Hypothalamus (tissue), 51 donors: ENCODE results near the gene POT1.

Source experiments
- DNase-seq, 51 donors: peaks; one replicate each; lab custom pipeline; 2025; lab: John Stamatoyannopoulos, UW

POT1 gene

GRCh38 chr7:124811341-124811740 is 118.3 kb downstream of the POT1 start:
- DNase-seq: no peak

GRCh38 chr7:124810605-124811004 is 119.0 kb downstream of the POT1 start:
- no peak for DNase-seq

DNA sequence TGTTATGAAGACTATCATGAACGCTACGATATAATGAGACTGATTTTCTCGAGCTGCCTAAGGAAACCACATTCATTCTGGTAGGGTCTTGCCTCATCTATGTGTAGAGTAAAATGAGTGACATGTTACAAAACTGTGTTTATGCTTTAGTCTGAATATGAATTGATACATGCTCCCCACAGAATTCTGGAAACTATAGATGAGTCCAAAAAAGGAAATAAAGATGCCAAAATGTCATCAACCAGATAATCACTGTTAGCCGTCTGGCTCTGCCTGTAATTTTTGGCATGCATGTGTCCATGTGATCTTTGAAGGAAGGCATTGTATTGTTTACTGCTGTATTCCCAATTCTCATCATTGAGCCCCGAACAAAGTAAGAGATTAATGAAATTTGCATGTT is 121.4 kb downstream of the POT1 start:
- no peak for DNase-seq

DNA sequence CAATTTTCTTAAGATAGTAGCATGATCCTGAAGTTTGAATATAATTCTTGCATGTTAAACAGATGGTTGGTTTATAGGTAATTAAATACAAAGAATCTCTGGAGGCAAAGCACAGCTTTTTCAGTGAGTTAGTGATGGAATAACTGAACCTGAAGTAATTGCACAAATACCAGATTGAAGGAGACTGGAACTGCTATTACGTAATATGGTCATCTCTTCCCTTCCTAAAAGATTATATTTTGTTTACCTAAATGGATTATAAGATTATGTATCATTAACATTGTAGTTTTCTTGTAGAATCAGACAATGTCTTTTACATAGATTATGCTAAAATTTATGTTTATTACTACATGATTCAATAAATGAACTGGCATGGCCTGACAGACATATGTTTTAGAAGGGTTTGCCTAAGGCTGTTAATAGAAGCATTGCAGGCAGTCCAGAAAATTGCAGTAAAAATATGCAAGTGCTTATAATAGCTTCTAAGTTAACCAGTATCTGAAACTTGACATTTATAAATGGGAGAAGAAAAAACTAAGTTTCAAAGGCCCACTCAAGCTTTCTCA is 128.2 kb downstream of the POT1 start:
- no peak for DNase-seq

DNA sequence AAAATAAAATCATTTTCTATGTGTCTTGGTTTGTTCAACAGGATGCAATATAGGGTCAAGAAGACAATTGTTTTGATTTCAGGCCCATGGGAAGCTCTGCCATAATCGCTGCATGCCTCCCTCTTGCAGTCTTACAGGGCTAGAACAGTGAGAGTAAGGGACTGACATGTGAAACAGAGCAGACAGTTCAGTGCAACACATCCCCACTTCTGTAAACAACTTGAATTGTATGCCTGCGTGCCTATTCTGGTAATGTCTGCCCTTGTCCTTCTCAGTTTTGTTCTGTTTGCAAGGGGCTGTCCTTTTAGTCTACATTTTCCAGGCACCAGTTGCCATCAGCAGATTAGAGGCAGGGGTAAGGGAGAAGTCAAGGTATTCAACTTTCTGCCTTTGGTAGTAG is 129.2 kb downstream of the POT1 start:
- DNase-seq: no peak

GRCh38 chr7:124799448-124799847 is 130.2 kb downstream of the POT1 start:
- no peak for DNase-seq

DNA sequence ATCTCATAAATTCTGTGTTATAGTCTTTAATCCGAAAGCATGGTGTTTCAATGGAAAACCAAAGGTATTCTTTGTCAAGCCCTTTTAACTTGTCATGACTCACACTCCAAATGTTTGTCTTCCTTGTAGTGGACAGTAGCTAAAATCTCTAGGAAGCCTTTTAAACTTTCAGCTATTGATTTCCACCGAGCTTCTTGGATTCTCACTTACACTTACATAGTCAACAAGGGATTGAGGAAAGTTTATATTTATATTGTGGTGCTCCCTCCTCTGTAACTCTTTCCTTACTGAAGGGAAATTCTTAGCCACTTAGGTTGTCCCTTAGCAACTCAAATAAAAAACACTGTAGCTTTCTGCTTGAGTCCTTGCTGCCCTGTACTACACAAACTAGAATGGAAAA is 132.9 kb downstream of the POT1 start:
- no peak for DNase-seq

- DNase-seq: no peak
These were observed 136.9 kb downstream of the POT1 start for GRCh38 chr7:124792696-124793095.

- DNase-seq: no peak
These were observed 137.6 kb downstream of the POT1 start for GRCh38 chr7:124792002-124792401.

- DNase-seq: no peak
These were observed 138.2 kb downstream of the POT1 start for GRCh38 chr7:124791426-124791825.

DNA sequence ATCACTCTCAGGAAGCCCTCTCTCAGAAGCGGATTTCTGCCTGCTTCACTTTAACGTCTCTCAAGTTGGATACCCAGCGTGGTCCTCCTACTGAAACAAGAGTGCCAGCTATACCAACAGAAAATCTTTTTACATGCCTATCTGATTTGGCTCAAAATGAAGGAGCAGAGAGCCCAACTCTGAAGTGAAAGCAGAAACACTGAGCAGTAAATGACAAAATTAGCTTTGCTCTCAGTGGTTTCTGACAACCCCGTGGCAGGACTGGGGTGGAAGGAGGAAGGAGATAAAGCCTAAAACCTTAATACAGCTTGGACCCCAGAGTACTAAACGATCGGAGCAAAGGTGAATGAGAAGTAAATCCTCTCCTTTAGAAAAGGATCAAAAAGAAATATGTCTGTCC is 139.0 kb downstream of the POT1 start:
- DNase-seq: no peak

DNA sequence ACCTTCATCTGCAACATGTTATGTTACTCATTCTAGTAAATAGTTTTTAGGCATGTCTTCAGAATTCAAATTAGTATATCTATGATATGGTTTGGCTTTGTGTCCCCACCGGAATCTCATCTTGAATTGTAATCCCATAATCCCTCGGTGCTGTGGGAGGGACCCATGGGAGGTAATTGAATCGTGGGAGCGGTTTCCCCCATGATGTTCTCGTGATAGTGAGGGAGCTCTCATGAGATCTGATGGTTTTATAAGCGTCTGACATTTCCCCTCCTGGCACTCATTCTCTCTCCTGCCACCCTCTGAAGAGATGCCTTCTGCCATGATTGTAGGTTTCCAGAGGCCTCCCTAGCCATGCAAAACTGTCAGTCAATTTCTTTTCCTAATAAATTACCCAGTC is 143.6 kb downstream of the POT1 start:
- DNase-seq: no peak

DNA sequence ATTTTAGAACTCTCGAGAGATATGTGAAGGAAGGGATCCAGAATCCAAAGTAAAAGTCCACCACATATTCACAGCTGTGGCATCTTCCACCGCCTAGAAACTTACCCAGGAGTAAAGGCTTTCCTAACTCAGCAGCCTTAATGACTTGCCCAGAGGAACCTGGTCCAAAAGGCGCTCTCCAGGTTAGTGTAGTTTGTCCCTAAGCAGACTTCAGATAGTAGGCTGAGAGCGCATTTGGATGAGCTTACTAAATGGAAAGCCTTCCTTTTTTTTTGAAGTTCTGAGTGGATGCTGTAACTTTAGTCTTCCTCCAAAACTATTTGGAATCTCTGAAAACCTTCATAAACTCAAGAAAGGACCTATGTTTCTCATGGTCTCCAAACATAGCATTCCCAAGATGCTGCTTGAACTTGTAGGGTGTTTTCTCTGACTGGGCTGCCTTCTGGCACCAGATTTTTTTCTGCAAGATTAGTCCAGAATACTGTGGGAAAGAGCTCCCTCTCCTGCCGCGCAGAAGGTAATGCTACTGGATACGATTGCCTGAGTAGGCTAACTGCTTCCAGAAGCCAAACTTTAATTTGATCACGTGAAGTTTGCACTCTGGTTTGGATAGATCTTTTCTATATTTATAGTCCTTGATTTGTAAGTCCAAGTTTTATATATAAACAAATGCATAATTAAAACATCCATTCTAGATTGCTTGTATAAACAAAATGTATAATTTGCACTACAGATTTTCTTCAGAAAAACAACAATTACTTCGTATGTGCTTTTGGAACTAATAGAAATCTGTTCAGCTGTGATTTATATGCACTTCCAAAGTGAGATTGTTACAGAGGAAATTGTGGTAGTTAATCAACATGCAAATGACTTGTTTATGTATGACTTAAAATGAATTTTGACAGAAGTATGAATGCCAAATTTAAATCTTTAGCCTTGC is 144.5 kb downstream of the POT1 start:
- peak in 34 of 51 donors; percentile 2 to 75 (median 42) for DNase-seq

DNA sequence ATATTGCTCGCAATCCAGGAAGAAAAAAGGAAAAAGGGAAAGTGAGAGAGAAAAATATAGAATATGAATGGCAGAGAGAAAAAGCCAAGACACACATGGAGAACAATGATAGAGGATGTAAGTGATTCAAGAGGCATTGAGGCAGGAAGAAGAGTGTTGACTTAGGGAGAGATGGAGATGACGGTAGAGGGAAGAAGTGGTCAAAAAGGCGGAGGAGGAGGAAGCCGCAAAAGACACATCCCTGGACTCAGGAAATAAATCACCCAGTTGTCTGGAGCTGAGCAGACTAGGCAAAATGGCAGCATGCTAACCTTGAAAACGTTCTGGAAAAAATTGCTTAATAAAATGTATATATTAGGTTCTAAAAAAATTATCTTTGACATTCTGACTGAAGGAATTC is 146.4 kb downstream of the POT1 start:
- no peak for DNase-seq

- no peak for DNase-seq
These were observed 147.5 kb downstream of the POT1 start for GRCh38 chr7:124781907-124782734.

DNA sequence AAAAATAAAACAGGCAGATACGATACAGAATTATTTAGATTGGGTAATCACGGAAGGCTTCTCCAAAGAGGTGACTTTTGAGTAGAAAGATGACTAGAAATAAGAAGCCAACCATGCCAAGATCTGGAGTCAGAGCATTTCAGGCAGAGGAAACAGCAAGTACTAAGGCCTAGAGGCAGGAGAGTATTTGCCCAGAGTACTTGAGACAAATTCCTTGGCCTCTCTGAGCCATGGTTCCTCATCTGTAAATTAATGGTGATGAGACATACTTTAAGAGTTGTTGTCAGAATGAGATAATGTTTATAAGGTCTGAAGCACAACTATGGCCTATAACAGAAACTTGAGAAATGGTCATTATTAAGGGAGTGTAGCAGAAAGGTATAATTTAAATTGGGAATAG is 148.2 kb downstream of the POT1 start:
- no peak for DNase-seq

- DNase-seq: no peak
These were observed 149.0 kb downstream of the POT1 start for GRCh38 chr7:124780608-124781007.

DNA sequence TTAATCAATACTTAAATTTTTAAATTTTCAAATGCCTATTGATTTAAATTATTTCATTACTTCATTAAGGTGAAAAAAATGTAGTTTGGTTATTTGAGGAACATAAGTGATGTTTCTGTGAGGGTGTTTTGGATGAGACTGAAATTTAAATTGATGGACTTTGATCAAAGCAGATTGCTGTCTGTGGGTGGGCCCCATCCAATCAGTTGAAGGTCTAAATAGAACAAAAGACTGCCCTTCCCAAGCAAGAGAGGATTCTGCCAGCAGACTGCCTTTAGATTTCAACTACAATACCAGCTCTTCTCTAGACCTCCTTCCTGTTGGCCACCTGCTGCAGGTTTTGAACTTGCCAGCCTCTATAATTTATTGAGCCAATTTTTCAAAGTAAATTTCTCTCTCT is 149.6 kb downstream of the POT1 start:
- DNase-seq: no peak

DNA sequence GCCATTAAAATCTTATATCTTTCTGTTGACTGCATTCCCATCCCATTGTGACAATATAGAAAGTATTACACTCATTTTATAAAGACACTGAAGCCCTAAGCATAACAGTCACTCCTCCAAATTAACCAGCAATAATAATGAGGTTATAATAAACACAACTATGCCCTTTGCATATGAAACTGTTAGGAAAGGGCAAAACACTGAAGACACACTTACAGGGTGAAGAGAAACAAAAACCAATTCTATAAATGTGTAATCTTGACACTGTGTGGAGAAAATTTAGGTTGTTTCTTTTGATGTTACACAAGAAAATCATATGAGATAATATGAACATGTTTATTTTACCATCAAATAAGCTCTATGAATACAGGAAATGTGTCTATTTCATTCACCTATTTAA is 150.0 kb downstream of the POT1 start:
- DNase-seq: no peak

- no peak for DNase-seq
These were observed 150.4 kb downstream of the POT1 start for GRCh38 chr7:124779194-124779593.

DNA sequence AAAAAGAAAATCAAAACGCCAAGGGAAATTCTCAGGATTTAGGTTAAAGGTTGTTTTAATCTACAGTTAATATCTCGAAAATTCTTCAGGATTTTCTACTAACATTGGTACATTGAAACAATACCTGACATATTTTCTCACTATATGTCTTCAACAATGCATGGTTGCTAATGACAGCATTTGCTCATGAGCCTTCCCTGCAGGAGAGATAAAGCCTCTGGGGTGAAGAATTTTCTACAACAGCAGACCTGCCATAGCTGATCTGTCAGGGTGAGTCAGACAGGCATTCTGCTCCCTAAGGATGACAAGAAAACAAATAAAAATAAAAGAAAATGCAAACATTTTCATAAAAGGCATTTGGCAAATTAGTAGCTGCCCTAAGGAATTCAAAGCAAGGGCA is 152.4 kb downstream of the POT1 start:
- DNase-seq: no peak
